GM19328 (cell line): Measurements from ENCODE around the gene C16orf78.

Experiments used
- ATAC-seq: cut with Tn5 transposase; IDR thresholded peaks from one replicate; pipeline ENCODE4 v1.9.1; 2021; ENCODE audit warnings: mild to moderate bottlenecking, moderate library complexity; ENCODE audit not compliant: unreplicated experiment

C16orf78 gene

DNA sequence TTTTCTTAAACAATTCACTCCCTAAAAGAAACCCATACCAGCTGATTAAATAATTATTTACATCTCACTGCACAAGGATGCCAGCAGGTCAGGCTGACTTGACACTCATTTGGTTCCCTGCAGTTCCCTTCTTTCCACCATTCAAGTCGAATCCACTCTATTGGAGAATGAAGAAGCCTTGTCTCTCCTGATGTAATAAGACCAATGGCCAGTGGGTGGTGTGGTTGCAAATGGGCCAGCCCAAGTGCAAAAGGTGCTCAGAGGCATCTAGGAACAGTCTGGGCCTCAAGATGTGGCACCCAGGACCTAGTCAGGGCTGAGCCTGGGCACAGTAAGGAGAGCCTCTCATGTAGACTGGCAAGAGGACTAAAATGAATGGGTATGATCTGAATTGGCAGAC lies 9.3 kb downstream of the C16orf78 start:
- no peak for ATAC-seq

DNA sequence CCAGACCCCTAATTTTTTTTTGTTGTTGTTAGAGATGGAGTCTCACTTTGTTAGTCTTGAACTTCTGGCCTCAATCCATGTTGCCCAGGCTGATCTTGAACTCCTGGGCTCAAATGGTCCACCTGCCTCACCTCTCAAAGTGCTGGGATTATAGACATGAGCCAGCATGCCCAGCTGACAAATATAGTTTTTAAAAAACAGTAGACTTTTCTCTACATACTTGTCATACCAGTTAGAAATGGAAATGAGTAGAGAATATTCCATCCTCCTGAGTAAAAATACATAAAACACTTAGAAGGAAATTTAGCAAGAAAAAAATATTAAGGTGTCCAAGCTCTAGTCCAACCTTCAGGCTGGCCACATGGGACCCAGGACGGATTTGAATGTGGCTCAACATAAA lies 21.4 kb downstream of the C16orf78 start:
- ATAC-seq = no peak

DNA sequence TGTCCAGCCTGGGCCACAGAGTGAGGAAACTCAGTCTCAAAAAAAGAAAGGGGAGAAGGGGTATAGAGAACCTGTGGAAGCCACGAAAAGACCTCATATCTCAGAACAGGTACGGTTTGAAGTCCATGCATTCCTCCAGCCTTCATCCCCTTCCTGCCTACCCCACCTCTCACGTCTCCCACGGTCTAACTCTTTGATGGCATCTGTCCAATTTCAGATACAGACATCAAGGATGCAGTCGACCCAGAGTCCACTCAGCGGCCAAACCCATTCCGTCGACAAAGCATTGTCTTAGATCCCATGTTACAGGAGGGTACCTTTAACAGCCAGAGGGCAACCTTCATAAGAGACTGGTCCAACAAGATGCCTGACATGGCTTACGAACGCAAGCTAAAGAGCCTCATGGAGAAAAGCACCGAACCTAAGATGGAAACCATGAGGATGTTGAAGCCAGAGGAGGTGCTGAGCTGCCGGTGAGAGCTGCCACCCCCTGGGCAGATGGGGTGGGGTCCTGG lies 22.7 kb downstream of the C16orf78 start:
- ATAC-seq = no peak

DNA sequence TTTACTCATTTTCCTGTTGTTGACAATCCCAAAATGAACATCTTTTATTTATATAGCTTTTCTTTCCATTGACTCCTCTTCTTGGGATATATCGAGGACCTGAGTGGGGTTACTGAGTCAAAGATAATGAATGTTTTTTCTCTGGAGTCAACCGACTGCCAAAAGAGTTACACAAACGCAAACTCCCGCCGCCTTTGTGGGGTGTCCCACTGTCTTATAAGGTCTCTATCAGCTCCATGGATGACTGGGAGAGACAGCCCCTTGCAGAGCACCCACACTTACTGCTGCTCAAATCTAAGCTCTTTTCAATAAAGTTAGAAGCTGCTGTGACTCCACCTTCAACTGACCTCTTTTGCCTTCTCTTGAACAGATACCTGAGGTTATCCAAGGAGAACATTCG lies 25.2 kb downstream of the C16orf78 start:
- no peak for ATAC-seq

DNA sequence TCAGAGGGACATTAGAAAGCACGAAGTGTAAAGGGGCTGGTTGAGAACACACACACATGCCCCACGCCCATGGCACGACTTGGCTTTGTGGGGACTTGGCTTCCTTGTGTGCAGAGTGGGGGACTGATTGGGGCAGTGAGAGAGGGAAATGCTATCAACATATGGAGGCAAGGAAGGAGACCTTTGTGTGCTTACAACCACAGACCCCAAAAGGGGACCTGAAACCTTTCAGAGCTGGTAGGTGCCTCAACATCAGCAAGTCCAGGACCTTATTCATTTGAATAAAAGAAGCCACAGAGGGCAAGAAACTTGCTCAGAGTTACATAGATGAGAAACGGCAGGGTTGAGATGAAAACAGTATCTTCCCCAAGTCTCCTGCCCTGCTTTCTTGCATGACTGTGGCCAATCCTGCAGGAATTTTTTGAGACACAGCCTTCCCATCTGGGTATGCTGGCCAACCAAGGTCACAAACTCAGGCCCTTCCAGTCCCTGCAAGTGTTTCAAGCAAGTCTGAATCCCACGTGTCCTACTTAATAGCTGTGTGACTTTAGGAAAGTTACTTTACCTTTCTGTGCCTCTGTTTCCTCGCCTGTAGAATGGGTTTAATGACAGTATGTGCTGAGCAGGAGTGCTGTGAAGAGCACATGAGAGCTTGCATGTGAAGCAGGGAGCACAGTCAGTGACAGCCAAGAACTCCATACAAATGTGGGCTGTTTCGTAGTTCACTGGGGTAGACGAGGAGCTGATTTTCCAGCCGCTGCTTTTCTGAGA lies 26.2 kb downstream of the C16orf78 start:
- peak; percentile 97 for ATAC-seq

DNA sequence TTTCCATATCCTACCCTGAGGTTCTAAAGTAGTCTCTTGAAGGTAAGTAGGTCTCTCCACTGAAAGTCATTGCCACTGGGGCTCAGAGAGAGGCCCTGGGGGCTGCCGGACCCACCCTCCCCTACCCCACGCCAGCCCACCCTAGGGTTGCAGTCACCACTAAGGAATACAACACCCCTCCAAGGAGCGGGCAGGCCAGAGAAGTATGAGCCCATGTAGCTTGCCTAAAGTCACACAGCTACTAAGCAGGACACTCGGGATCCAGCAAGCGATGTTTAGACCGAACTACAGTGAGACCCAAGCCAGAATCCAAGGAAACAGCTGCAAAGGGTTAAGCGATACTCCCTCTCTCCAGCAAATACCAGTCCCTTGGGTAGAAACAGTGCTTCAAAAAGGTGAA lies 27.0 kb downstream of the C16orf78 start:
- ATAC-seq = no peak

DNA sequence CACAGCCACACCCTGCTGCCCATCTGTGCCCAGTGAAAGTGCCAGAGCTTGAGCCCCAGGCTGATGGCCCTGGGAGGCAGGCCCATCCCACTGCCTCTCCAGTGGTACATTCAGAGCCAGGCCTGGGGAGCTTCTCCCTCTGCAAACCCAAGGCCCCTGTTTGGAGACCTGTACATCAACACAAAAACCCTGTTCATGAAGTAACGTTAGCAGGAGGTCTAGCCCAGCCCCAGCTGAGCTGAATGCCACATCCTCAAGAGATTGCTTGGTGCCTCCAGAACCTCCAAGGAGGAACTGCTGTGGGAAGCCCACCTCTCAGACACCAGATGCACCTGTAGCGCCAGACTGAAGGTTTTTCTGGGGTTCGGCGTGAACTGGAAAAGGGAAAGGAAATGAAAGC lies 31.5 kb downstream of the C16orf78 start:
- no peak for ATAC-seq

DNA sequence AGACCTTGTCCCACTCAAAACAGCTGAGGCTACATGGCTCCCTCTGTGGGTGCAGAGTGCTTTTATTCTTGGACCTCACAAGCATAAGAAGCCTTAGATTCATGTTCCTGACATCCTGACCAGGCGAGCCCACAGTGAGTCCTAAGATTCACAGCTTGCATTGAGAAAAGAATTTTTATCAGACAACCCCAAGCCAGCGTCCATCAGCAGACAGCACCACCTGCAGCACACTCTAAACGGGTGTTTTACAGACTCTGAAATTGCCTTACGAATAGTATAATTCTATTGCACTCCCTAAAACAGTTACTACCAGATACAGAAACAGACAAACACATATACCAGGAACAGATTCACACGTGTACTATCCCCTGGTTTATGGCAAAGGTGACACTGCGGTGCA lies 31.9 kb downstream of the C16orf78 start:
- ATAC-seq = no peak

DNA sequence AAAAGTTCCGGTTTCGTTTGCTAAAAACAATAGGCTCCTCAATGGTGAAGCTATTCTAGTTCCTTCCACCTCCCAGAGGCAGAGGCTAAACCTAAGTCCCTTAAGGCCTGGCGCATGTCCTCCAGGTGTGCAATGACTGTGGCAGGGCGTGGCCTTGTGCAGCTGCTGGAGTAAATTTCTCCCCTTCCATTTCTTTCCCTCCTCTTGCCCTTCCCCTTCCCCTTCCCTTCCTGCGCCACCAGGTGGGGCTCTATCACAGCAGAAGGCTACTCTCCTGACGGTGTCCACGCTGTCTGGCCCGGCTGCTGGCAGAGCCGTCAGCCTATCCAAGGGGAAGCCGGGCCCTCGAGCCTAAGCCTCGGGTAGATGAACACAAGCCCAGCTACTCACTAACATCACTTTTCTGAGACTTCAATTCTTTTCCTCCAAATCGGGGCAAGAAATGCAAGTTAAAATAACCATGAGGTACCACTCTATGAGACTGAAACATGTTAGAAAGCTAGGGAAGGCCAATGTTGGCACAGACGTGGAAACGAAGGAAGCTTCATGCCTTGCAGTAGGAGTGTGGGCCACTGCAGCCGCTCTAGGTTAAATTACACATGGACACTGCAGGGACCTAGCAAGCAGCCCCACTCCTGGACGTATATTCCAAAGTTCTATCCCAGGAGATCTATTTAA lies 34.4 kb downstream of the C16orf78 start:
- peak; percentile 93 for ATAC-seq

DNA sequence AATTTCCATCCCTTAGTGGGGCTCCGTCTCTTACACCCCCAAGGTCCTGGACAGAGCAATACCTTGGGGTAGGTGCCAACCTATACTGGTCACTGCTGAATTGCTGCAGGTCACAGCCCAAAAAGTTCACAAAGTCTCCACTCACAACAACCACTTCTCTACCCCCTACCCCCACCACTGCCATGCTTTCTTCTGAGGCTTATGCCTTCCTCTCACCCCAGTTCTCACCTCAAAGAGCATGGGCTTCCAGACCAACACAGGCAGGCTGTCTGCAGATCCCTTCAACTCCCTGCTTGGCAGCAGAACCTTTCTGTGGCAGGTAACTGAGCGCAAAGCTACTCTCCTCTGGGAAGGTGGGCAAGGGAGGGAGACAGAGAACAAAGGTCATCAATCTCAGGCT lies 35.5 kb downstream of the C16orf78 start:
- no peak for ATAC-seq

DNA sequence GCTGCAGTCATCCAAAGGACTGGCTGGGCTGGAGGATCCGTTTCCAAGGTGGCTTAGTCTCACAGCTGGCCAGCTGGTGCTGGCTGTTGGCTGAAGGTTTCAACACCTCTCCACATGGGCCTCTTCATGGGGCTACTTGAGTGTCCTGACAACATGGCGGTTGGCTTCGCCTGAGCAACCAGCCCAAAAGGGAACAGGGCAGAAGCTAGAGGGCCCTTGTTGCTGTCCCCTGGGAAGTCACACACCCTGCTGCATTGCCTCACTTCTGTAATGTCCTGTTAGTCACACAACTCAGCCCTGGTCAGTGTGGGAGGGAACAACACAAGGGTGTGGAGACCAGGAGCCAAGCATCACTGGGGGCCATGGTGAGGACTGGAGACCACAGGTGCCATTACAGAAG lies 36.6 kb downstream of the C16orf78 start:
- ATAC-seq = no peak

DNA sequence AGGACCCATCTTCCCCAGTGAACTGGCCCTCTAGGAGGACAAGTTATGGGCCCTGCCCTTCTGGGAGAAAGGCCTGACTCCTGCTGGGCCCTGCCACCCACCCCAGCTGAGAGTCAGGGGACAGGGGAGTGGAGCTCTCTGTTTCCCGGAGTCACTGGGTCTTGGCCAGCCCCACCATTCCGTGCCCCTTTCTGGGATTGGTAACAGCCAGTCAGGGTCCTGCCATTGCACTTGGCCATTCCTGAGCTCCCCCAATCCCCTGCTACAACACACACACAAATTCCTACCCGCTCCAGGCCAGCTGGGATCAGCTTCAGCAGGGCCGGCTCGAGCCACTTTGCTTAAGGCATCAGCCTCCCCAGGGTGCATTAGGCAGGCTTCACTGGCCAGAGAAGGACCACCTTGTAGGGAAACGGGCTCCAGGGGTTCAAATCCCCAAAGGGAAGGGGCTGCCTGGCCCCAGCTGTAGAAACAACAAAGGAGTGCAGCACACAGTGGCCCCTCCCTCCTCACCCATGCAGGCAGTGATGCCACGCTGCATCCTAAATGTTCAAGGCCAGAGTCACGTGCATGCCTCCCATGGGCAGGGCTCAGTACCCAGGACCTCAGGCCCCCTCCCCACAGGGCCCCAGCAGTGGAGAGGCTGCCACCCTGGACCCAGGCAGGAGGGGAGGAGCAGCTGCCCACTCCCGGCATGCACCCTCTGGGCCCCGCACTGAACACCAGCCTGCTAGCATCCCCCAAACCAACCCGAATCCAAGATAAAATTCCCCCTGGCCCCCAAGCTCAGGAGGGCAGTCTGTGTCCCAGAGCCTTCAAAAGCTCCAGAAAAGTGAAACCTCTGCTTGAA lies 37.7 kb downstream of the C16orf78 start:
- no peak for ATAC-seq

DNA sequence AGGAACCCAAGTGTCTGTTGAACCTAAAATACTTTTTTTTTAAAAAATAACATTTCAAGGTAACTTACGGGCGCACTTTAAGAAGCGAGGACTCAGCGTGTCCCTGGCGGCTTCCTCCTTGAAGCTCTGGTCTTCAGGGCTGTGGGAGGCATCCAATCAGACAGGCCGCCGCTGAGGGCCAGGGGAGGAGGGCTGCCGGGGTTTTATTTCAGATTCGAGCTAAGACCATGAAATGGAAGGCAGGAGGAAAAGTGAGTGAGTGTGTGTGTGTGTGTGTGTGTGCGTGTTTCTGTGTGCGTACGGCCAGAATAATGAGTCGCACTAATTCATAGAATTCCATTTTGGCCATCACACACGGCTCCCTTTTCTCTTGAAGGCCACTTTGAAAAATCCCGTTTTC lies 41.1 kb downstream of the C16orf78 start:
- ATAC-seq = no peak

DNA sequence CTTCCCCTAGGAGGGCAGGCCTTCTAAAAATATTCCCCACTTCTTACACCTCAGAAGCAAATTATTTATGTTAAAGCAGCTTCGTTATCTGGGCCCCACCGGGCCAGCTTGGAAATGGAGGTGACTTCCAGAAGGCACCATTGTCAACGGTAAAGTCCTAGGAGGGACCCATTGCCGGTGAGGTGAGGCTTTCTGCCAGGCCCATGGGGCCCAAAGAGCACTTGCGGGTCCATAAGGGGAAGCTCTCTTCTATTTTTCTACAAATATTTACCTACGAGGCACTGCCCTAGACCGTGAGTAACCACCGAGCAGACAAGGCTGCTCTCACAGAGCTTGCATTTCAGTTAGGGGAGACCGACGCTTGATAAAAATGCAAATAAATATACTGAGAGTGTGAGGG lies 41.5 kb downstream of the C16orf78 start:
- ATAC-seq = no peak

DNA sequence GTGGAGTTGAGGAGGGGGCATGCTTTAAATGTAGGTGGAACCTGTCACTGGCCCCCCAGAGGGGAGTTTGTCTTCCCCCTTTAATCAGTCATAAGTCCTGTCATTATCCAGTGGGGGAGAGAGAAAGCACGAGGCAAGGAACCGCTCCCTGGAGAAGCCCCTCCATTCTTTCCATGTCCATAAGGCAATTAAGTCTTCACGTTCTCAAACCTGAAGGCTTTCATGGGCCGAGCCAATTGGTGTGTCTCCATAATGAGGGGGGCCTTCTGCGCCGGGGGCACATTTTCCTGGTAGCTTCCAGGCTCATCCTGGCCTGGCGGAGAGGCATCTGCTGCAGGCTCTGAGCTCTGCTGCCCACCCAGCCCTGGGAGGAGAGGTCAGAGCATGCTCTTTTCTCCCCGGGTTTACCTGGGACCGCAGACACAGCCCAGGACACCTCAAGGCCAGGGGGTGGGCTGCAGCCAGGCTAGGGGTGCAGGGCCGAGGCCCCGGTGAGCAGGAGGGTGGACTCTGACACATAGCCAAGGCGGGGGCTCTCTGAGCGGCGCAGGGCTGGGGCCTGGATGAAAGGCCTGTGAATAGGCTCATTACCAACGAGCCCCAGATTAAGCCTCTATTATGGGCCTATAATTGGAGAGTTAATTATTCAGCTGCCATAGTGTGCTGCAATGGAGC lies 42.5 kb downstream of the C16orf78 start:
- no peak for ATAC-seq

DNA sequence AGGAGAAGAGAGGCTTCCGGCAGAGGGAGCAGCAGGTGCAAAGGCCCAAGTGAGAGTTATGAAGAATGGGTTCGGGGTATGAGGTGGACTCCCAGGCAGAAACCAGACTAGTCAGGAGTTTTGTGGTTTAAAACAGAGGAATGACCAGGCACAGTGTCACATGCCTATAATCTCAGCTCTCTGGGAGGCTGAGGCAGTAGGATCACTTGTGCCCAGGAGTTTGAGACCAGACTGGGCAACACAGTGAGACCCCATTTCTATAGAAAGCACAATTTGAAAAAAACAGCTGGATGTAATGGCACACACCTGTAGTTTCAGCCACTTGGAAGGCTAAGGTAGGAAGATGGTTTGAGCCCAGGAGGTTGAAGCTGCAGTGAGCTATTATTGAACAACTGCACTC lies 43.8 kb downstream of the C16orf78 start:
- ATAC-seq = no peak

DNA sequence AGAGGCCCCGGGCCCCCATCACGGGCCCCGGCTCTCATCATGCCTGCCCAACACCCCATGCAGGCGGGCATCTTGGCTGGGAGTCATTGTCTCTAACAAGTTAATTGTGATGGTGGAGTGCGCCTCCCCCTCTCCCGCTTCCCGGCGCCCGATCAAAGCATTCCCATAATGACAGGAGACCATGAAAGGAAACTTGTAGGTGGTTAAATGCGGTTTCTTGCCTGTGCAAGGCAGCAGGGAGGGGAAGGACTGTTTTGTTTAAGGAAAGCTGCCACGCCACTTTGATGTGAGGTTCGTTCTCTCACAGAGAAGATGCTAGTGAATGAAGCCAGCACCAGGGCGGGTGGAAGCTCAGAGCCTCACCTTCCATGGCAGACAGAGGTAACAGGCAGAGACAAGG lies 45.4 kb downstream of the C16orf78 start:
- no peak for ATAC-seq

DNA sequence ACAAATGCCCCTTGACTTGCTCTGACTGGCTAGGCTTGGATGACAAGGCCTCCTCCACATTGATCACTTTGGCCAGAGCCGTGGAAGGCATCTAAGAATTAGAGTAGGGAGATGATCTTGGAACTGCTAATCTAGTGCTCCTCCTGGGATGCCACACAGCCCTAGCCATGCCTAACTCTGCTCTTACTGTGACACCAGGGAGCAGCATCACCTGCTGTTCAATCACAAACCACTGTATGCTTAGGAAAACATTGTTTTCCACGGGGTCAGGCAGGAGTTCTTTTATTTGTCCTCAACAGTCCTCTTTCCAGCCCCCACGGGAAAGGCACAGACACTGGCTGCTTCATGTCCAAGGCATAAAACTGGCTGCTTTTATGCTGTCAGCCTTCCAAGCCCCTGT lies 46.3 kb downstream of the C16orf78 start:
- ATAC-seq = no peak

DNA sequence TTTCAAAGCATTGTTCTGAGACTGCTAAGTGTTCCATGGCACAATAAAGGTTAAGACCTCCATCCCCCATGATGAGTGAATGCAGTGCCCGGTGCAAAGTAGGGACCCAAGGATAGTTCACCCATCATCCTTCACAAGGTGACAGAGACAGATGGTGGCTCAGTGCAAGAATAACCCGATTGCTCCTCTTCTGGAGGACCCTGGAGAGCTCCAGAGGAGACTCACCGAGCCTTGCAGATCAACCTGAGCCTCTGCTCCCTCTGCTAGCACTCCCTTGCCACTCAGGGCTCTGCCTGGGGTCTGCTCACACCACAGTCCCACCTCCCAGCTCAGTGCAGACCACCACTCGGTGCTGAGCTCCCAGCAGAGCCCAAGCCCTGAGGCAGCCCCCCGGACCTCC lies 49.3 kb downstream of the C16orf78 start:
- no peak for ATAC-seq

DNA sequence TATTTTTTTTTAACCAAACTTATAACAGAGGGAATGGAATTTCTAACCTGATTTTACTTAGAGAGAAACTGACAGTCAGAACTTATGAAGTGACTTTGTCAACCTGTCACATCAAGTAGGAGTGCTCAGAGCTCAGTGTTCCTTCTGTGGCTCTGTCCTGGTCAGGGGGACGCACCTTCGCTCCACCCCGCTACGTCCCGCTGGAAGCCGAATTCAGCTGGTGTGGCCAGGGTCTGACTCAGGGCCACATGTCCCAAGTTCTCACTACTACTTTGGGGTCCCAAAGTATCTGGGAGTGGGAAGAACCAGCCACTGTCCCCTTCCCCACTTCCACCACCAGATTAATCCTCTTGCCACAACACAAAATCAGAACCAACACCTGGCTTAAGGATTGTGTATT lies 51.4 kb downstream of the C16orf78 start:
- no peak for ATAC-seq

DNA sequence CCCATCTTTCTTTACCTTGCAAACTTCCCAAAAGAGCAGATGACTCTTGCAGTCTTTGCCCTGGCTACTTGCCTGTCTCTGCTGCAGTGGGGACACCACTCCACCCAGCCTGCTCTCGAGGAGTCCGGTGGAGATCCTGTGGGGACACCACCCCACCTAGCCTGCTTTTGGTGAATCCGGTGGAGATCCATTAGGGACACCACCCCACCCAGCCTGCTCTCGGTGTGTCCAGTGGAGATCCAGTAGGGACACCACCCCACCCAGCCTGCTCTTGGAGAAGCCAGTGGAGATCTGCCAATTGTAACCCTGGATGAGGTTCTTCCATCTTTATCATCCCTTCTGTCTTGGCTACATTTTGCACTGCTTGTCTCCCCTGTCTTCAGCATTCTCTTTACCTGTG lies 54.2 kb downstream of the C16orf78 start:
- no peak for ATAC-seq
